WI38 (cell line): ENCODE results near the gene AGPAT1.

Experiments
- H3K4me3 ChIP-seq: 2 replicates; pipeline ENCODE4 v1.5.1; 2011; ENCODE audit warnings: low read depth, mild to moderate bottlenecking, control low read depth, low read length
- TF ChIP-seq, protein P1 (sequence below): IDR thresholded peaks from 2 replicates; pipeline ENCODE4 v1.5.1; 2012; ENCODE audit warnings: low read depth, mild to moderate bottlenecking, control low read depth, low read length

Gene AGPAT1

DNA sequence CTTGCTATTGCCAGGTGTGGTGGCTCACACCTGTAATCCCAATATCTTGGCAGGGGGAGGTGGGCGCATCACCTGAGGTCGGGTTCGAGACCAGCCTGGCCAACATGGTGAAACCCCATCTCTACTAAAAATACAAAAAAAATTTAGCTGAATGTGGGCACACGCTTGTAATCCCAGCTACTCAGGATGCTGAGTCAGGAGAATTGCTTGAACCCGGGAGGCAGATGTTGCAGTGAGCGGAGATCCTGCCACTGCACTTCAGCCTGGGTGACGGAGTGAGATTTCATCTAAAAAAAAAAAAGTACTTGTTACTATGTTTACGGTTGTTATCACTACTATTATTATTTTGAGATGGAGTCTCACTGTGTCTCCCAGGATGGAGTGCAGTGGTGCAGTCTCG is 19.0 kb downstream of the AGPAT1 start:
- no peak overlapping the region for H3K4me3 ChIP-seq
- TF ChIP-seq, protein P1, sequence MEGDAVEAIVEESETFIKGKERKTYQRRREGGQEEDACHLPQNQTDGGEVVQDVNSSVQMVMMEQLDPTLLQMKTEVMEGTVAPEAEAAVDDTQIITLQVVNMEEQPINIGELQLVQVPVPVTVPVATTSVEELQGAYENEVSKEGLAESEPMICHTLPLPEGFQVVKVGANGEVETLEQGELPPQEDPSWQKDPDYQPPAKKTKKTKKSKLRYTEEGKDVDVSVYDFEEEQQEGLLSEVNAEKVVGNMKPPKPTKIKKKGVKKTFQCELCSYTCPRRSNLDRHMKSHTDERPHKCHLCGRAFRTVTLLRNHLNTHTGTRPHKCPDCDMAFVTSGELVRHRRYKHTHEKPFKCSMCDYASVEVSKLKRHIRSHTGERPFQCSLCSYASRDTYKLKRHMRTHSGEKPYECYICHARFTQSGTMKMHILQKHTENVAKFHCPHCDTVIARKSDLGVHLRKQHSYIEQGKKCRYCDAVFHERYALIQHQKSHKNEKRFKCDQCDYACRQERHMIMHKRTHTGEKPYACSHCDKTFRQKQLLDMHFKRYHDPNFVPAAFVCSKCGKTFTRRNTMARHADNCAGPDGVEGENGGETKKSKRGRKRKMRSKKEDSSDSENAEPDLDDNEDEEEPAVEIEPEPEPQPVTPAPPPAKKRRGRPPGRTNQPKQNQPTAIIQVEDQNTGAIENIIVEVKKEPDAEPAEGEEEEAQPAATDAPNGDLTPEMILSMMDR: no peak

DNA sequence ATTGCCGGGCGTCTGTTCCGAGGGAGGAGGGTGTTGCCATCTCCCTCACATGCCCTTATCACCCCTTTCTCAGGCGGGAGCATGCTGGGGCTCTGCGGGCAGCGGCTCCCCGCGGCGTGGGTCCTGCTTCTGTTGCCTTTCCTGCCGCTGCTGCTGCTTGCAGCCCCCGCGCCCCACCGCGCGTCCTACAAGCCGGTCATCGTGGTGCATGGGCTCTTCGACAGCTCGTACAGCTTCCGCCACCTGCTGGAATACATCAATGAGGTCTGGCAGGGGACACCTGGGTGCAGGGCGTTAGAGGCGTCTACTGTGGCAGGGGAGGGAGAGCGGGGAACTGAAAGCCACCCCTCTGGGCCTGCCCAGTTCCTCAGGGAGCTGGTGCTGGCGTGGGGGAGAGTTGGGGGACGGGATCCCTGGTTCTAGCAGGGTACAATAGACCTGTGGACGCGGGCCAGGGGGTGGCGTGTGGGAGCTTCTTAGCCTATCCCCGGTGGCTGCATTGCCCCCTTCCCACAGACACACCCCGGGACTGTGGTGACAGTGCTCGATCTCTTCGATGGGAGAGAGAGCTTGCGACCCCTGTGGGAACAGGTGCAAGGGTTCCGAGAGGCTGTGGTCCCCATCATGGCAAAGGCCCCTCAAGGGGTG is 21.2 kb downstream of the AGPAT1 start:
- H3K4me3 ChIP-seq: peak overlapping the region; percentile 73
- TF ChIP-seq, protein P1: peak; percentile 27; the same call in 1 of the 2 replicates

DNA sequence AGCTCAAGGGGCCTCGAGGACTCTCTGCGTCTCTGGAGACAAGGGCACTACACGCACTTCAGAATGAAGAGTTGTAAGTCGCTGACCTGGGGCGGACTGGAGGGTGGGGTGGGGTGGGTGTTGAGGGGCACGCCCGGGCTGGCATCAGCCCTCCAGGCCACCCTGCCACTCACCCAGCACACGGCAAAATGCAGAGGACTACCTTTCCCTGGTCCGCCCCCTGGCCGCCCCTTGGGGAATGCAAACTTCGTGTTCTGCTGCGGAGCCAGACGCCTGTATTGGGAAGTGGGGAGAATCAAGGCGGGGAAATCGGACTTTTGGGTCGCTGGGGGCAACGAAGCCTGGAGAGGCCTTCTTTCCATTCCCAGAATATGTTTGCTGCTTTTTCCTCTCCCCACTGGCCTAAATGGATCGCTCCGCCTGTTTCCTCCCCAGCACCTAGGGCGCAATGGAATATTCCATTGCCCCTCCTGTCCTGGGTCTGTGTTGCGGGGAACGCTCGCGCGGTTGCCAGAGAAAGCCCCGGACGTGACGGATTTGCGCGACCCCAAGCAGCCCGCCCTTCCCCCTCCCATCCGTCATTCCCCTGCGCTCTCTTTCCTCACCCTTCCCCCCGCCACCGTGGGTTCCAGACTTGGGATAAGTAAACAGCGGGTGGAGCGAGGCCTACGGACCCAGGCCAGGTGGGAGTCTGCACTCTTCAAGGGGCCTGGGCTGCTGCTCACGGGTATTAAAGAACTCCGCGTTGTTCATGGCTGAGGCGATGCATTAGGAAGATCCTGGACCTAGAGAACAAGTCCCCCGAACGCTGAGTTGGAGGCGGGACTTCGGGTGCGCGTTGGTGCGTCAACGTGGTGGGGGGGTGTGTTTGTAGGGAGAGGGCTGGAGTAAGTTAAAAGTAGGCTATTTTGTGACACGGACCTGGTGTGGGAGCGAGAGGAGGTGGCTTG is 22.0 kb downstream of the AGPAT1 start, which contains the start of gene PPT2:
Gene PPT2 (plus strand): TSS at position 578 of the 950 bp plus-strand sequence. CDS start 454 bp downstream, outside the sequence.
- H3K4me3 ChIP-seq: peak within 1 kb of the TSS; percentile 73
- TF ChIP-seq, protein P1: no peak

DNA sequence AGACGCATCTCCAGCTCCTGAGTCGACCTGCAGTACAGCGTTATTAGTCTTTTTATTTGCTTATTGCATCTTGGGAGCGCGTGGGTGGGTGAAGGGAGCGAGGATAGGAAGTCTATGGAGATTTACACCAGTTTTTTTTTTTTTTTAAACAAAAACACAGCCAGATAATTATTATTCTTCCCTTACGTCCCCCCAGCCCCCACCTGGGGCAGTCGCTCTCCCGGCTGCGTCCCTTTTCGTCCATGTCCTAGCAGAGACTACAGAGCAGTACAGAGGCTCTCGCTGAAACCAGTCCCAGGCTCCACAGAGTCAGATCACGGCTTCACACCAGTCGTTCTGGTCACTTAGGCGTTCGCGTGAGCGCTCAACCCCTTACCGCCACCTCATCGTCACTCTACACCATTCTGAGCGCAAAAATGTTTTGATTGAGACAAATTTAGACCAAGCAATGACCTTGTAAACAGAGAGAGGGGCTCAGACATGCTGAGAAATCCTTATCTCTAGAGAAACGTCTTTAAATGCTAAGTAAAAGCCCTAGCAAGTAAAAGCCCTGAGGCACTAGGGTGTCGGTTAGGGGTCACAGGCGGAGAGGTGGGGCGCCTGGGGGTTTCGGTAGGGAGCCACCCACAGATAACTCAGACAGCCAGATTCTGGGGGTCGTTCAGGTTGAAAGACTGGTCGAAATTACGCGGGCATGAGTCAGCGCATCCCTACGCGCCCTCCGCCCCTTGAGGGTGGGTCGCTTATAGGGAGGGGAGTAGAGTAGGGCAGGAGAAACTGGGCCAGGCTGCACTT is 22.9 kb downstream of the AGPAT1 start:
- TF ChIP-seq, protein P1: no peak
- peak overlapping the region; percentile 73 for H3K4me3 ChIP-seq

DNA sequence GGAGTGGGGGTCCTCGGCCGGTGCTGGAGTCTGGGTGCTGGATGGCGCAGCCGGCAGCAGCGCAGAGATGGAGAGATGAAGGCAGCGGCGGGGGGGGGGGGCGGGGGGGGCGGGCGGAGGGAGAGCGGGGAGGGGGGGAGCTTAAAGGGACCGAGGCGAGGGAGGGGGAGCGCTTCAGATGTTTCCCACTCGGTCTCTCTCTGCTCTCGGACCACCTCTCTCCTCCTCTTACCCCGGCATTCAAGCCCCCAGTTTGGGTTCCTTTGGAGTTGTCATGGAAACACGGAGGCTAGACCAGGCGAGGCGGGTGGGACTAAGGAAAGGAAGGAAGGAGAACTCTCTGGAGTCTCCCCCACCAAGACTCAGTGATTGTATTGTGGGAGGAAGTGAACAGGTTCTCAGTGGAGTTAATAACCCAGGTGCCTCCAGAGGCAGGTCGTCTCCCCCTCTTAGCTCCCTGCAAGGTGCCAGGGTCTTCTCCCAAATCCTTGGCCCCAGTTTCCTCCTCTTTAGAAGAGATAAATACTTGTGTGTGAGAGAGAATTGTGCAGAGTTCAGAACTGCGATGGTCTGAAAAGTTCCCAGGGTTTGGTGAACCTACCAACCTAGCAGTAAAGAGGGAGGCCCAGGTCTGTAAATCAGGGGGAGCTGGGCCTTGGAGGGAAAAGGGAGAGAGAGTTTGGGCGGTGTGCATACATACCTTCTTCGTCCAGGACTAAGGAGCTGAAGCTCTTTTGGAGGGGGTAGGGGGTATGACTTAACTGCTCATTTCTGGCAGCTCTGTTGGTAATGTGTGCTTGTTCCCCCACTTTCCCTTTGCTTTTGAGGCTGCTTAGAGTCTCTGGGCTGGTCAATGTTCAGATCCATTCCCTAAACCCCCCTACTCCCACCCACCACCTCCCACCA is 23.8 kb downstream of the AGPAT1 start, which contains the start of gene PRRT1:
Gene PRRT1 (minus strand): TSS at position 77 of the 906 bp plus-strand sequence. CDS start 112 bp downstream, outside the sequence.
- H3K4me3 ChIP-seq: peak within 1 kb of the TSS; percentile 73
- TF ChIP-seq, protein P1: no peak

DNA sequence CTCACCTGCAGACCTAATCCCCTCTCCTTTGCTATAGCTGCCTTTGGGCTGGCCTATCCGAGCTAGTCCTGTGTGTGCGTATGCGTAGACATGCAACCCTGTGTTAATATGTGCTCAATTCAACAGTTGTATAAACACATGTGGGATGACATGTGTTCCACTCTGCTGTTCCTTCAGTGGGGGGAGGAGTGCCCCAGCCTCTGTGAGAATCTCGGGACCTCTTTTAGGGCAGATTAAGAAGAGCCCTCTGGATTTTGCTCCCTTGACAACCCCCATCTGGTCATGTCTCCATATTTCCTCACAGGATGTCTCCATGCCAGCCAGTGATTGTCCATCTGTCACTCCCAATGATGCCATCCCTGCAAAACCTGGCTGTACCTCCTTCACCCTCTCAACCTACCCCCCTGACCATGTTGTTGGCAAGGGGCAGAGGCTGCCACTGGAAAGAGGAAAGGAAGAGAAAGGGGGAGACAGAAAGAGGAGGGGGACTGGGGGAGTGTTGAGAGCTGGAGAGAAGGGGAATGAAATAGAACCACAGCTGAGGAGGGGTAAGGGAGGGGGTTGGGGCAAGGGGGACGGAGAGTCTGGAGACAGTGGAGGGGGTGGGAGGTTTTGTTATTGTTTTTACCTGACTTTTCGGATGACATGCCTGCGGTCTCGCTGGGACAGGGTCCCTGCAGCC is 24.6 kb downstream of the AGPAT1 start:
- TF ChIP-seq, protein P1: no peak
- peak overlapping the region; percentile 38 for H3K4me3 ChIP-seq
